K562 (cell line): Measurements from ENCODE around the gene SLC4A9. TPM values are rescaled to one million over a fixed set of nuclear protein-coding genes. Genes with fewer than 3 reads are reported as not detected.
A peak's percentile ranks its signal among the peaks of the same experiment; 100 is the strongest.

ENCODE experiments used
- ATAC-seq: fragments of 200-7000 bp; cut with Tn5 transposase; 3 replicates; pipeline ENCODE4 v1.9.1; 2020; ENCODE audit warnings: moderate library complexity
- BruUV-seq: library from RNA; stranded (reverse); fragments of 400-500 nt; replicated peaks from 2 replicates; lab custom pipeline; 2021; lab: Mats Ljungman, UMichigan
- CTCF ChIA-PET: fragments of 300-600 bp; formaldehyde crosslinking; extraction: SDS; loops from one replicate; lab custom pipeline; 2021; ENCODE audit warnings: low intra/inter-chr PET ratio; lab: Yijun Ruan, JAX
- POLR2A ChIA-PET: fragments of 300-600, 350-650 bp; sonication (Branson Sonifier 250); formaldehyde crosslinking; extraction: SDS; loops from one replicate; lab custom pipeline; 2021; ENCODE audit warnings: antibody characterized with exemption, inconsistent platforms; lab: Yijun Ruan, JAX
- DNase-seq, 4 experiments: peaks; one replicate each; pipeline versions ENCODE4 v3.0.0 to v3.0.0-alpha.2; 2011 to 2018; ENCODE audit warnings: low spot score in 3 of 4, mixed read lengths in 3 of 4; ENCODE audit errors: extremely low read depth in 1 of 4
- FAIRE-seq: peaks from 2 replicates; lab custom pipeline; 2011; peaks lifted over from hg19 to GRCh38; lab: Jason Lieb, UNC
- H2AFZ ChIP-seq: 2 replicates; pipeline ENCODE4 v1.6.0; 2011; ENCODE audit warnings: low read depth, low read length, control low read depth, inconsistent platforms
- H3K27ac ChIP-seq: fragments of 200-600 bp; 3 replicates; pipeline ENCODE4 v1.8.0; 2011; ENCODE audit warnings: low read depth, mild to moderate bottlenecking, control low read depth, inconsistent platforms, low read length, moderate library complexity, mixed read lengths; ENCODE audit errors: extremely low read depth
- H3K27me3 ChIP-seq, 2 experiments: fragments of 300-600 bp in 1 of 2; 2 replicates in 1 of 2; 3 replicates in 1 of 2; pipeline versions ENCODE4 v1.6.0 to v1.8.0; 2011; ENCODE audit warnings: inconsistent platforms in 2 of 2, low read length in 2 of 2, mild to moderate bottlenecking in 1 of 2, mixed read lengths in 1 of 2, moderate library complexity in 1 of 2; ENCODE audit not compliant: control insufficient read depth in 2 of 2, insufficient read depth in 2 of 2
- H3K36me3 ChIP-seq: fragments of 300-600 bp; 3 replicates; pipeline ENCODE4 v1.8.0; 2011; ENCODE audit warnings: mild to moderate bottlenecking, low read length, inconsistent platforms; ENCODE audit not compliant: control insufficient read depth, insufficient read depth
- H3K4me1 ChIP-seq, 2 experiments: fragments of 200-600 bp in 1 of 2; replicated peaks in 1 of 2; 2 replicates in 1 of 2; 3 replicates in 1 of 2; pipeline versions ENCODE4 v1.5.1 to v1.8.0; 2011; ENCODE audit warnings: inconsistent platforms in 2 of 2, low read length in 2 of 2, mild to moderate bottlenecking in 1 of 2, mixed read lengths in 1 of 2, moderate library complexity in 1 of 2; ENCODE audit not compliant: control insufficient read depth in 2 of 2, insufficient read depth in 2 of 2
- H3K4me2 ChIP-seq: 2 replicates; pipeline ENCODE4 v1.6.1; 2011; ENCODE audit warnings: low read length, control low read depth, inconsistent platforms, mixed read lengths; ENCODE audit not compliant: insufficient read depth
- H3K4me3 ChIP-seq: fragments of 200-600 bp; sonication (generic), shearing (Covaris generic); 2 replicates; pipeline ENCODE4 v1.5.1; 2016; ENCODE audit warnings: control low read depth, inconsistent platforms
- H3K79me2 ChIP-seq: fragments of 200-600 bp; 3 replicates; pipeline ENCODE4 v1.8.0; 2011; ENCODE audit warnings: low read length, inconsistent platforms; ENCODE audit not compliant: control insufficient read depth, insufficient read depth
- H3K9ac ChIP-seq, 2 experiments: 2 replicates each; pipeline versions ENCODE4 v1.6.0 to v1.6.1; 2011; ENCODE audit warnings: low read depth in 2 of 2, low read length in 2 of 2, control low read depth in 1 of 2, inconsistent platforms in 1 of 2, mild to moderate bottlenecking in 1 of 2, mixed read lengths in 1 of 2; ENCODE audit not compliant: insufficient read depth in 1 of 2
- H3K9me1 ChIP-seq: one replicate; pipeline ENCODE4 v1.6.0; 2011; ENCODE audit warnings: inconsistent platforms, mild to moderate bottlenecking, low read length, moderate library complexity; ENCODE audit not compliant: control insufficient read depth, insufficient read depth
- H3K9me3 ChIP-seq: replicated peaks from 2 replicates; pipeline ENCODE4 v1.5.1; 2011; ENCODE audit warnings: low read depth, low read length, inconsistent platforms; ENCODE audit not compliant: control insufficient read depth, insufficient read depth
- H4K20me1 ChIP-seq: replicated peaks from 2 replicates; pipeline ENCODE4 v1.6.1; 2011; ENCODE audit warnings: low read length, inconsistent platforms, mixed read lengths; ENCODE audit not compliant: control insufficient read depth, insufficient read depth
- BDP1 ChIP-seq: IDR thresholded peaks from 3 replicates; pipeline ENCODE4 v1.6.1; 2011; ENCODE audit not compliant: insufficient read length, insufficient read depth
- CBFB ChIP-seq: sonication (generic); formaldehyde crosslinking; IDR thresholded peaks from 2 replicates; pipeline ENCODE4 v1.4.0; 2020; ENCODE audit warnings: mild to moderate bottlenecking, missing genetic modification reagents
- FOXK2 ChIP-seq, 2 experiments: fragments of 450-650 bp; IDR thresholded peaks in 1 of 2; conservative IDR thresholded peaks in 1 of 2; 2 replicates each; pipeline ENCODE4 v1.6.1; 2016; ENCODE audit warnings: low read depth in 2 of 2, mild to moderate bottlenecking in 1 of 2
- HIVEP1 ChIP-seq: fragments of 250-450 bp; sonication (Bioruptor Pico); IDR thresholded peaks from 2 replicates; pipeline ENCODE4 v1.4.0; 2020; ENCODE audit warnings: mild to moderate bottlenecking
- NONO ChIP-seq, 2 experiments: fragments of 200-400 bp in 1 of 2; fragments of 450-650 bp in 1 of 2; formaldehyde crosslinking in 1 of 2; IDR thresholded peaks; 2 replicates each; pipeline ENCODE4 v1.6.1; 2017; ENCODE audit warnings: low read depth in 2 of 2, mild to moderate bottlenecking in 2 of 2, moderate library complexity in 2 of 2, low read length in 1 of 2
- RUNX1 ChIP-seq: sonication (generic); IDR thresholded peaks from 2 replicates; pipeline ENCODE4 v1.6.1; 2016; ENCODE audit warnings: antibody characterized with exemption, low read depth
- SIN3A ChIP-seq, 2 experiments: fragments of 150-350 bp in 1 of 2; IDR thresholded peaks; 2 replicates each; pipeline ENCODE4 v1.6.1; 2011 to 2016; ENCODE audit warnings: borderline replicate concordance in 2 of 2, low read depth in 2 of 2, low read length in 2 of 2, mild to moderate bottlenecking in 2 of 2, moderate library complexity in 2 of 2; ENCODE audit not compliant: control insufficient read depth in 1 of 2
- ZNF124 ChIP-seq: sonication (generic); formaldehyde crosslinking; IDR thresholded peaks from 2 replicates; pipeline ENCODE4 v1.8.1; 2022; ENCODE audit warnings: missing genetic modification reagents
- ZNF274 ChIP-seq: IDR thresholded peaks from 2 replicates; pipeline ENCODE4 v1.6.1; 2011; ENCODE audit warnings: low read depth, mild to moderate bottlenecking, low read length, moderate library complexity, borderline replicate concordance
- WGBS: fragments of 100-300 bp; shearing (Covaris generic); methylation state at CpG from one replicate; pipeline ENCODE4 v1.1.6; 2016; ENCODE audit warnings: low coverage, mixed read lengths; ENCODE audit not compliant: insufficient coverage; ENCODE audit errors: missing lambda C conversion rate; 5-methylcytosine and 5-hydroxymethylcytosine counted together
- in situ Hi-C: fragments of 300-500 bp; cut with MboI; formaldehyde crosslinking; loops from 4 replicates; pipeline ENCODE4 v1.15.0; 2018; ENCODE audit warnings: inconsistent platforms, mixed read lengths
- intact Hi-C: fragments of 100-400 bp; cut with micrococcal nuclease; formaldehyde crosslinking; loops from 2 replicates; pipeline ENCODE4 v1.14.2; 2022
- polyA plus RNA-seq, 8 experiments: library from polyadenylated mRNA; depleted of rRNA in 4 of 8; stranded (reverse) in 5 of 8; unstranded in 3 of 8; fragments of >200 nt; fragmentation: Nextera tagmentation in 2 of 8; fragmentation: Illumina TruSeq in 1 of 8; extraction: Ambion mirVana in 2 of 8; extraction: Trizol in 1 of 8; gene quantifications; 2 replicates each; pipeline versions ENCODE4 v1.2.1 to v1.2.3, GENCODE V29; 2011 to 2014; ENCODE audit warnings: inconsistent platforms in 1 of 8, missing spikeins in 1 of 8
- total RNA-seq, 7 experiments: library from RNA; depleted of rRNA in 6 of 7; stranded (reverse); fragments of >200 nt in 6 of 7; fragmentation: Illumina TruSeq in 2 of 7; extraction: Trizol in 2 of 7; gene quantifications; 2 replicates each; pipeline versions ENCODE4 v1.2.1 to v1.2.3, GENCODE V29; 2011 to 2021; ENCODE audit warnings: low replicate concordance in 1 of 7
- TF ChIP-seq, protein P1 (sequence below): sonication (generic); formaldehyde crosslinking; IDR thresholded peaks from 2 replicates; pipeline ENCODE4 v1.4.0; 2020; ENCODE audit warnings: mild to moderate bottlenecking, missing genetic modification reagents

The SLC4A9 gene
- total and polyA plus RNA-seq, 9 of the 15 experiments (the other 6 are each of a cell fraction or from before 2014, with no cell fraction given): 0.05 to 0.13 TPM; not detected in 7

DNA sequence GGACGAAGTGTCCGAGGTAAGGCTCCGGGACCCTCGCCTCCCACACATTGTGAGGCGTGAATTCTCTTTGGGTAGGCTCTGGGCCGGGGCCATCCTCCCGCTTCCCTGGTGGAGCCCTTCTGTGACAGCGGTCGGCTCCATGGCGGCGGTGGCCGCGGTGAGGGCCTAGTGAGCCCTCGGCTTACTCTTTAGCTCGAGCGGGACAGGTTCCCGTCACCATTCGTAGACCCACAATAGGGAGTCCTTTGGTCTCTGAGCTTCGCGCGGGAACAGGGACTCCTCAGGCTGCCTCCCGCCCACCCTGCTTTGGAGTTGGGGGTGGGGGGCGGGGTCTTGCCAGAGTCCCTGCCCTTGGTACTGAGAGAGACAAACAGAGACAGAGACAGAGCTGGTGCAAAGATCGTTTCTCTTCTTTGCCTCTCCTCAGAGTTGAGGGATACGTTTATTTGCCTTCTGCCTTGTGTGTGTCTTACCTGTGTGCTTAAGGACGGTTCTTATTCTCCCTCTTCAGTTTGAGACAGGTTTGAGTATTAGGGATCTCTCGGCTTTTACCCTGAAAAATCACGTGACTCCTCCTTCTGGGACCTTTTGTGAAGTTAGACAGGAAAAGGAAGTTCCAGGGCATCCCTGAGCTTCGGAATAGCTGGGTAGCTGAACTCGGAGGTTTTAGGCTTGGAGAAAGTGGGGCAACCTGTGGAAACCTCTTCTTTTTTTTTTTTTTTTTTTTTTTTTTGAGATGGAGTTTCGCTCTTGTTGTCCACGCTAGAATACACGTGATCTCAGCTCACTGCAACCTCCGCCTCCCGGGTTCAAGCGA is 42.5 kb downstream of the SLC4A9 start (continued):
- TF ChIP-seq, protein P1, sequence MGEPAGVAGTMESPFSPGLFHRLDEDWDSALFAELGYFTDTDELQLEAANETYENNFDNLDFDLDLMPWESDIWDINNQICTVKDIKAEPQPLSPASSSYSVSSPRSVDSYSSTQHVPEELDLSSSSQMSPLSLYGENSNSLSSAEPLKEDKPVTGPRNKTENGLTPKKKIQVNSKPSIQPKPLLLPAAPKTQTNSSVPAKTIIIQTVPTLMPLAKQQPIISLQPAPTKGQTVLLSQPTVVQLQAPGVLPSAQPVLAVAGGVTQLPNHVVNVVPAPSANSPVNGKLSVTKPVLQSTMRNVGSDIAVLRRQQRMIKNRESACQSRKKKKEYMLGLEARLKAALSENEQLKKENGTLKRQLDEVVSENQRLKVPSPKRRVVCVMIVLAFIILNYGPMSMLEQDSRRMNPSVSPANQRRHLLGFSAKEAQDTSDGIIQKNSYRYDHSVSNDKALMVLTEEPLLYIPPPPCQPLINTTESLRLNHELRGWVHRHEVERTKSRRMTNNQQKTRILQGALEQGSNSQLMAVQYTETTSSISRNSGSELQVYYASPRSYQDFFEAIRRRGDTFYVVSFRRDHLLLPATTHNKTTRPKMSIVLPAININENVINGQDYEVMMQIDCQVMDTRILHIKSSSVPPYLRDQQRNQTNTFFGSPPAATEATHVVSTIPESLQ: 0 out of 2 replicates have a peak, but pooled peaks have one; percentile 15

DNA sequence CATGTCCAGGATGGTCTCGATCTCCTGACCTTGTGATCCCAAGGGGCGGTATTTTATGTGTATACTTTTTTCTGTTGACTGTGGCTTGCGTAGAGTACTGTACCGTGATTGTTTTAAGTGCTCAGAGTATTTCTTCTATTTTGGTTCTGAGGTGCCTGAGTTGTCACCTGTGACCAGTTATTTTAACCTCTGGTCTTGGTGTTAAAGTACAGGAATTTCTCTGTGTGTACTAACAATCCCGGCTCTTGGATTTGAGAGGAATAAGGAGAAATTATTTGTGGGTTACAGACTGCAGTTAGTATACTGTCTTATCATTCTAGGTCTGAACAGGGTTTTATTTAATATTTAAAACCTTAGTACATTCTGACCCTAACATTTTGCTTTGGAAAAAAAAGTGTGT is 43.6 kb downstream of the SLC4A9 start:
- Histone ChIP-seq H3K9ac (peak overlapping the region; percentile 95 to 99), H3K79me2 (peaks cover 94% of the 10 kb centered on the region), H3K9me1 (no peaks in the 10 kb centered on the region), H3K27ac (0 out of 3 replicates have a peak overlapping the region, but pooled peaks have one; percentile 6), H2AFZ (no peak overlapping the region), H4K20me1 (peaks cover 32% of the 10 kb centered on the region), H3K9me3 (no peaks in the 10 kb centered on the region), H3K4me3 (peak overlapping the region; percentile 100), H3K4me2 (peak overlapping the region; percentile 94), H3K36me3 (peaks cover 30% of the 10 kb centered on the region; the same call in 2 of the 3 replicates), H3K27me3 (no peaks in the 10 kb centered on the region), H3K4me1 (peaks cover 9 to 18% of the 10 kb centered on the region in 2 experiments; a peak in 4 of 5 replicates)
- TF ChIP-seq ZNF274 (no peak), RUNX1 (no peak), CBFB (CRISPR knock-in tag) (no peak), NONO (IDR thresholded peaks at IDR 0.05; ENCODE audit: low read depth in 2 of 2, low read length in 1 of 2) (no peak), HIVEP1 (CRISPR knock-in tag) (no peak), BDP1 (no peak), FOXK2 (conservative IDR thresholded peaks at IDR 0.05 in 1 of 2, IDR thresholded peaks at IDR 0.05 in 1 of 2; ENCODE audit: low read depth in 2 of 2) (no peak), SIN3A (IDR thresholded peaks at IDR 0.05; ENCODE audit: borderline replicate concordance in 2 of 2, control insufficient read depth in 1 of 2, low read depth in 2 of 2, low read length in 2 of 2) (no peak), ZNF124 (CRISPR knock-in tag) (no peak)
- WGBS: 3% methylated on average over 5 of the region's 5 CpGs
- intact Hi-C loops (loop anchor here (5.0 kb wide), 1 partner anchor 154 kb away; the partner anchor contains the start of gene SRA1), in situ Hi-C loops (no loop called here)
- CTCF ChIA-PET: no interaction called here
- POLR2A ChIA-PET: interaction anchor here (0.6 to 1.9 kb wide), 3 partner anchors 14 to 21 kb away, joined by 3 to 6 read pairs (median 4); no protein-coding TSS in a partner anchor
- DNase-seq (no peak), FAIRE-seq (no peak), ATAC-seq (no peak)
- no TSS peak for BruUV-seq
